Measurements from ENCODE around the gene SBNO2. TPM values are rescaled to one million over a fixed set of nuclear protein-coding genes. Genes with fewer than 3 reads are reported as not detected.

SBNO2 gene
- total and polyA plus RNA-seq, 9 of the 15 experiments (the other 6 are each of a cell fraction or from before 2014, with no cell fraction given): 0.01 to 46.2 (median 6.7) TPM

- FAIRE-seq (no peak), ATAC-seq (no peak), DNase-seq (ENCODE audit: extremely low read depth in 1 of 4, low spot score in 3 of 4) (no peak)
- H3K4me1 ChIP-seq (replicated peaks in 1 of 2; ENCODE audit: control insufficient read depth in 2 of 2, insufficient read depth in 2 of 2, low read length in 2 of 2): peaks cover 0 to 78% of the 10 kb centered on the region in 2 experiments; a peak in 3 of 5 replicates
- no peaks in the 10 kb centered on the region for H3K27me3 ChIP-seq (ENCODE audit: control insufficient read depth in 2 of 2, insufficient read depth in 2 of 2, low read length in 2 of 2)
- peaks cover 17% of the 10 kb centered on the region; the same call in 2 of the 3 replicates for H3K36me3 ChIP-seq (ENCODE audit: control insufficient read depth, insufficient read depth, low read length)
- H3K79me2 ChIP-seq (ENCODE audit: control insufficient read depth, insufficient read depth, low read length): peaks cover 63% of the 10 kb centered on the region
- H3K9me3 ChIP-seq (replicated peaks; ENCODE audit: control insufficient read depth, insufficient read depth, low read depth, low read length): no peaks in the 10 kb centered on the region
- ChIA-PET CTCF (ENCODE audit: low intra/inter-chr PET ratio) (no interaction called here), POLR2A (interaction anchor here (0.5 kb wide), 1 partner anchor 14 kb away, joined by 4 read pairs; no protein-coding TSS in a partner anchor)
- H3K9me1 ChIP-seq (ENCODE audit: control insufficient read depth, insufficient read depth, low read length): peaks cover 6% of the 10 kb centered on the region
- 81% methylated on average over 19 of the region's 26 CpGs for WGBS (ENCODE audit: insufficient coverage, low coverage, missing lambda C conversion rate)
- BruUV-seq (replicated peaks): no TSS peak
- H3K27ac ChIP-seq (ENCODE audit: extremely low read depth, low read depth, low read length): no peak overlapping the region
- H3K9ac ChIP-seq (ENCODE audit: insufficient read depth in 1 of 2, low read depth in 2 of 2, low read length in 2 of 2): peak overlapping the region in 1 of 2 experiments; percentile 71; a peak in 2 of 4 replicates
- H4K20me1 ChIP-seq (replicated peaks; ENCODE audit: control insufficient read depth, insufficient read depth, low read length): peaks cover 9% of the 10 kb centered on the region
- no peak for TF ChIP-seq MAFK (IDR thresholded peaks at IDR 0.05; ENCODE audit: low read length)
- TF ChIP-seq POLR2G (IDR thresholded peaks at IDR 0.05; ENCODE audit: low read depth, low read length): peak; percentile 4; the same call in 1 of the 2 replicates
- no peak for TF ChIP-seq ZNF24 (IDR thresholded peaks at IDR 0.05)
- in situ Hi-C loops (cut with MboI) (no loop called here), intact Hi-C loops (cut with micrococcal nuclease) (no loop called here)
- no peak overlapping the region for H3K4me3 ChIP-seq
- H3K4me2 ChIP-seq (ENCODE audit: insufficient read depth, low read length): no peak overlapping the region
- no peak overlapping the region for H2AFZ ChIP-seq (ENCODE audit: low read depth, low read length)
Observed at GRCh38 chr19:1162404-1163282, 11.4 kb downstream of the SBNO2 start.

- H3K9ac ChIP-seq (ENCODE audit: insufficient read depth in 1 of 2, low read depth in 2 of 2, low read length in 2 of 2): peak overlapping the region in 1 of 2 experiments; percentile 86; a peak in 2 of 4 replicates
- peaks cover 55% of the 10 kb centered on the region for H3K79me2 ChIP-seq (ENCODE audit: control insufficient read depth, insufficient read depth, low read length)
- no peaks in the 10 kb centered on the region for H3K27me3 ChIP-seq (ENCODE audit: control insufficient read depth in 2 of 2, insufficient read depth in 2 of 2, low read length in 2 of 2)
- H4K20me1 ChIP-seq (replicated peaks; ENCODE audit: control insufficient read depth, insufficient read depth, low read length): peaks cover 9% of the 10 kb centered on the region
- WGBS (ENCODE audit: insufficient coverage, low coverage, missing lambda C conversion rate): 10% methylated on average over 7 of the region's 18 CpGs
- no peaks in the 10 kb centered on the region for H3K9me3 ChIP-seq (replicated peaks; ENCODE audit: control insufficient read depth, insufficient read depth, low read depth, low read length)
- POLR2A ChIA-PET: interaction anchor here (0.6 to 0.9 kb wide), 2 partner anchors 55 to 108 kb away, joined by 3 to 5 read pairs; no protein-coding TSS in a partner anchor
- in situ Hi-C loops (cut with MboI): no loop called here
- no peak overlapping the region for H3K4me3 ChIP-seq
- no peak overlapping the region for H3K4me2 ChIP-seq (ENCODE audit: insufficient read depth, low read length)
- H3K27ac ChIP-seq (ENCODE audit: extremely low read depth, low read depth, low read length): peak overlapping the region; percentile 54; the same call in 1 of the 3 replicates
- DNase-seq (ENCODE audit: extremely low read depth in 1 of 4, low spot score in 3 of 4): peak; percentile 77 to 89 (median 82)
- no peak for FAIRE-seq
- intact Hi-C loops (cut with micrococcal nuclease): no loop called here
- H3K9me1 ChIP-seq (ENCODE audit: control insufficient read depth, insufficient read depth, low read length): peaks cover 6% of the 10 kb centered on the region
- peaks cover 9% of the 10 kb centered on the region; the same call in 2 of the 3 replicates for H3K36me3 ChIP-seq (ENCODE audit: control insufficient read depth, insufficient read depth, low read length)
- peaks cover 0 to 74% of the 10 kb centered on the region in 2 experiments; a peak in 3 of 5 replicates for H3K4me1 ChIP-seq (replicated peaks in 1 of 2; ENCODE audit: control insufficient read depth in 2 of 2, insufficient read depth in 2 of 2, low read length in 2 of 2)
- ATAC-seq: peak; percentile 80
- H2AFZ ChIP-seq (ENCODE audit: low read depth, low read length): no peak overlapping the region
- CTCF ChIA-PET (ENCODE audit: low intra/inter-chr PET ratio): no interaction called here
- no TSS peak for BruUV-seq (replicated peaks)
- TF ChIP-seq YY1 (IDR thresholded peaks at IDR 0.05; ENCODE audit: borderline replicate concordance in 1 of 3, control insufficient read depth in 1 of 3, extremely low read depth in 1 of 3, insufficient read depth in 3 of 3, insufficient read length in 1 of 3, insufficient replicate concordance in 2 of 3, low read depth in 1 of 3, low read length in 2 of 3) (peak in 1 of 3 experiments; percentile 59), IRF2 (CRISPR knock-in tag; IDR thresholded peaks at IDR 0.05) (no peak), CREB1 (IDR thresholded peaks at IDR 0.05) (peak; percentile 49; the same call in 1 of the 2 replicates), CREB1 (CRISPR knock-in tag; IDR thresholded peaks at IDR 0.05) (no peak), PCBP1 (IDR thresholded peaks at IDR 0.05; ENCODE audit: low read depth, low read length, poor library complexity, severe bottlenecking) (peak; percentile 94), VEZF1 (CRISPR knock-in tag; IDR thresholded peaks at IDR 0.05) (peak; percentile 94), ELF4 (CRISPR knock-in tag; IDR thresholded peaks at IDR 0.05) (no peak), CREB3 (tag; conservative IDR thresholded peaks at IDR 0.05; ENCODE audit: low read depth) (no peak)
Observed at GRCh38 chr19:1161716-1162115, 12.4 kb downstream of the SBNO2 start.
